ENCODE results near the gene EFCAB11. TPM values are rescaled to one million over a fixed set of nuclear protein-coding genes. Genes with fewer than 3 reads are reported as not detected.

EFCAB11 gene
- total and polyA plus RNA-seq, 9 of the 15 experiments (the other 6 are each of a cell fraction or from before 2014, with no cell fraction given): 13.4 to 37.9 (median 17.4) TPM

DNA sequence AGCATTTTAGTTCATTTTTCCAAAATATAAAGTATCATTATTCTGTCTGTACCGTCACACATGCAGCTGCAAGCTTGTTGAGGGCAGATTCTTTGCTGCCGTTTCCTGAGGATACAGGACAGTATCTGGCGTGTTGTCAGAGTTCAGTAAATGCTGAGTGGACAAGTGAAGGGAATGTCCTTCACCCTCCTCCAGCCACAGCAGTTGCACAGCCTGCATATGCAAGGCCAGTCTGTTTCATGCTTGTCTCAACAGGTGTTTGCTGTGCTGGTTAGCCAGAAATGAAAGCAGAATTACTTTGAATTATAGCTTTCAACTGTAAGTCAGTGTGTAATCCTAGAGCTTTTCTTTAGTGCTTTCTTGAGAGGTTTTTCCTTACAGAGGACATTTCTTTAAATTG lies 37.7 kb upstream of the EFCAB11 start (continued):
- TF ChIP-seq, protein P1, sequence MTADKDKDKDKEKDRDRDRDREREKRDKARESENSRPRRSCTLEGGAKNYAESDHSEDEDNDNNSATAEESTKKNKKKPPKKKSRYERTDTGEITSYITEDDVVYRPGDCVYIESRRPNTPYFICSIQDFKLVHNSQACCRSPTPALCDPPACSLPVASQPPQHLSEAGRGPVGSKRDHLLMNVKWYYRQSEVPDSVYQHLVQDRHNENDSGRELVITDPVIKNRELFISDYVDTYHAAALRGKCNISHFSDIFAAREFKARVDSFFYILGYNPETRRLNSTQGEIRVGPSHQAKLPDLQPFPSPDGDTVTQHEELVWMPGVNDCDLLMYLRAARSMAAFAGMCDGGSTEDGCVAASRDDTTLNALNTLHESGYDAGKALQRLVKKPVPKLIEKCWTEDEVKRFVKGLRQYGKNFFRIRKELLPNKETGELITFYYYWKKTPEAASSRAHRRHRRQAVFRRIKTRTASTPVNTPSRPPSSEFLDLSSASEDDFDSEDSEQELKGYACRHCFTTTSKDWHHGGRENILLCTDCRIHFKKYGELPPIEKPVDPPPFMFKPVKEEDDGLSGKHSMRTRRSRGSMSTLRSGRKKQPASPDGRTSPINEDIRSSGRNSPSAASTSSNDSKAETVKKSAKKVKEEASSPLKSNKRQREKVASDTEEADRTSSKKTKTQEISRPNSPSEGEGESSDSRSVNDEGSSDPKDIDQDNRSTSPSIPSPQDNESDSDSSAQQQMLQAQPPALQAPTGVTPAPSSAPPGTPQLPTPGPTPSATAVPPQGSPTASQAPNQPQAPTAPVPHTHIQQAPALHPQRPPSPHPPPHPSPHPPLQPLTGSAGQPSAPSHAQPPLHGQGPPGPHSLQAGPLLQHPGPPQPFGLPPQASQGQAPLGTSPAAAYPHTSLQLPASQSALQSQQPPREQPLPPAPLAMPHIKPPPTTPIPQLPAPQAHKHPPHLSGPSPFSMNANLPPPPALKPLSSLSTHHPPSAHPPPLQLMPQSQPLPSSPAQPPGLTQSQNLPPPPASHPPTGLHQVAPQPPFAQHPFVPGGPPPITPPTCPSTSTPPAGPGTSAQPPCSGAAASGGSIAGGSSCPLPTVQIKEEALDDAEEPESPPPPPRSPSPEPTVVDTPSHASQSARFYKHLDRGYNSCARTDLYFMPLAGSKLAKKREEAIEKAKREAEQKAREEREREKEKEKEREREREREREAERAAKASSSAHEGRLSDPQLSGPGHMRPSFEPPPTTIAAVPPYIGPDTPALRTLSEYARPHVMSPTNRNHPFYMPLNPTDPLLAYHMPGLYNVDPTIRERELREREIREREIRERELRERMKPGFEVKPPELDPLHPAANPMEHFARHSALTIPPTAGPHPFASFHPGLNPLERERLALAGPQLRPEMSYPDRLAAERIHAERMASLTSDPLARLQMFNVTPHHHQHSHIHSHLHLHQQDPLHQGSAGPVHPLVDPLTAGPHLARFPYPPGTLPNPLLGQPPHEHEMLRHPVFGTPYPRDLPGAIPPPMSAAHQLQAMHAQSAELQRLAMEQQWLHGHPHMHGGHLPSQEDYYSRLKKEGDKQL (CRISPR knock-in tag; IDR thresholded peaks at IDR 0.05; ENCODE audit: borderline replicate concordance): no peak
- TF ChIP-seq, protein P2, sequence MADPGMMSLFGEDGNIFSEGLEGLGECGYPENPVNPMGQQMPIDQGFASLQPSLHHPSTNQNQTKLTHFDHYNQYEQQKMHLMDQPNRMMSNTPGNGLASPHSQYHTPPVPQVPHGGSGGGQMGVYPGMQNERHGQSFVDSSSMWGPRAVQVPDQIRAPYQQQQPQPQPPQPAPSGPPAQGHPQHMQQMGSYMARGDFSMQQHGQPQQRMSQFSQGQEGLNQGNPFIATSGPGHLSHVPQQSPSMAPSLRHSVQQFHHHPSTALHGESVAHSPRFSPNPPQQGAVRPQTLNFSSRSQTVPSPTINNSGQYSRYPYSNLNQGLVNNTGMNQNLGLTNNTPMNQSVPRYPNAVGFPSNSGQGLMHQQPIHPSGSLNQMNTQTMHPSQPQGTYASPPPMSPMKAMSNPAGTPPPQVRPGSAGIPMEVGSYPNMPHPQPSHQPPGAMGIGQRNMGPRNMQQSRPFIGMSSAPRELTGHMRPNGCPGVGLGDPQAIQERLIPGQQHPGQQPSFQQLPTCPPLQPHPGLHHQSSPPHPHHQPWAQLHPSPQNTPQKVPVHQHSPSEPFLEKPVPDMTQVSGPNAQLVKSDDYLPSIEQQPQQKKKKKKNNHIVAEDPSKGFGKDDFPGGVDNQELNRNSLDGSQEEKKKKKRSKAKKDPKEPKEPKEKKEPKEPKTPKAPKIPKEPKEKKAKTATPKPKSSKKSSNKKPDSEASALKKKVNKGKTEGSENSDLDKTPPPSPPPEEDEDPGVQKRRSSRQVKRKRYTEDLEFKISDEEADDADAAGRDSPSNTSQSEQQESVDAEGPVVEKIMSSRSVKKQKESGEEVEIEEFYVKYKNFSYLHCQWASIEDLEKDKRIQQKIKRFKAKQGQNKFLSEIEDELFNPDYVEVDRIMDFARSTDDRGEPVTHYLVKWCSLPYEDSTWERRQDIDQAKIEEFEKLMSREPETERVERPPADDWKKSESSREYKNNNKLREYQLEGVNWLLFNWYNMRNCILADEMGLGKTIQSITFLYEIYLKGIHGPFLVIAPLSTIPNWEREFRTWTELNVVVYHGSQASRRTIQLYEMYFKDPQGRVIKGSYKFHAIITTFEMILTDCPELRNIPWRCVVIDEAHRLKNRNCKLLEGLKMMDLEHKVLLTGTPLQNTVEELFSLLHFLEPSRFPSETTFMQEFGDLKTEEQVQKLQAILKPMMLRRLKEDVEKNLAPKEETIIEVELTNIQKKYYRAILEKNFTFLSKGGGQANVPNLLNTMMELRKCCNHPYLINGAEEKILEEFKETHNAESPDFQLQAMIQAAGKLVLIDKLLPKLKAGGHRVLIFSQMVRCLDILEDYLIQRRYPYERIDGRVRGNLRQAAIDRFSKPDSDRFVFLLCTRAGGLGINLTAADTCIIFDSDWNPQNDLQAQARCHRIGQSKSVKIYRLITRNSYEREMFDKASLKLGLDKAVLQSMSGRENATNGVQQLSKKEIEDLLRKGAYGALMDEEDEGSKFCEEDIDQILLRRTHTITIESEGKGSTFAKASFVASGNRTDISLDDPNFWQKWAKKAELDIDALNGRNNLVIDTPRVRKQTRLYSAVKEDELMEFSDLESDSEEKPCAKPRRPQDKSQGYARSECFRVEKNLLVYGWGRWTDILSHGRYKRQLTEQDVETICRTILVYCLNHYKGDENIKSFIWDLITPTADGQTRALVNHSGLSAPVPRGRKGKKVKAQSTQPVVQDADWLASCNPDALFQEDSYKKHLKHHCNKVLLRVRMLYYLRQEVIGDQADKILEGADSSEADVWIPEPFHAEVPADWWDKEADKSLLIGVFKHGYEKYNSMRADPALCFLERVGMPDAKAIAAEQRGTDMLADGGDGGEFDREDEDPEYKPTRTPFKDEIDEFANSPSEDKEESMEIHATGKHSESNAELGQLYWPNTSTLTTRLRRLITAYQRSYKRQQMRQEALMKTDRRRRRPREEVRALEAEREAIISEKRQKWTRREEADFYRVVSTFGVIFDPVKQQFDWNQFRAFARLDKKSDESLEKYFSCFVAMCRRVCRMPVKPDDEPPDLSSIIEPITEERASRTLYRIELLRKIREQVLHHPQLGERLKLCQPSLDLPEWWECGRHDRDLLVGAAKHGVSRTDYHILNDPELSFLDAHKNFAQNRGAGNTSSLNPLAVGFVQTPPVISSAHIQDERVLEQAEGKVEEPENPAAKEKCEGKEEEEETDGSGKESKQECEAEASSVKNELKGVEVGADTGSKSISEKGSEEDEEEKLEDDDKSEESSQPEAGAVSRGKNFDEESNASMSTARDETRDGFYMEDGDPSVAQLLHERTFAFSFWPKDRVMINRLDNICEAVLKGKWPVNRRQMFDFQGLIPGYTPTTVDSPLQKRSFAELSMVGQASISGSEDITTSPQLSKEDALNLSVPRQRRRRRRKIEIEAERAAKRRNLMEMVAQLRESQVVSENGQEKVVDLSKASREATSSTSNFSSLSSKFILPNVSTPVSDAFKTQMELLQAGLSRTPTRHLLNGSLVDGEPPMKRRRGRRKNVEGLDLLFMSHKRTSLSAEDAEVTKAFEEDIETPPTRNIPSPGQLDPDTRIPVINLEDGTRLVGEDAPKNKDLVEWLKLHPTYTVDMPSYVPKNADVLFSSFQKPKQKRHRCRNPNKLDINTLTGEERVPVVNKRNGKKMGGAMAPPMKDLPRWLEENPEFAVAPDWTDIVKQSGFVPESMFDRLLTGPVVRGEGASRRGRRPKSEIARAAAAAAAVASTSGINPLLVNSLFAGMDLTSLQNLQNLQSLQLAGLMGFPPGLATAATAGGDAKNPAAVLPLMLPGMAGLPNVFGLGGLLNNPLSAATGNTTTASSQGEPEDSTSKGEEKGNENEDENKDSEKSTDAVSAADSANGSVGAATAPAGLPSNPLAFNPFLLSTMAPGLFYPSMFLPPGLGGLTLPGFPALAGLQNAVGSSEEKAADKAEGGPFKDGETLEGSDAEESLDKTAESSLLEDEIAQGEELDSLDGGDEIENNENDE (IDR thresholded peaks at IDR 0.05; ENCODE audit: low read depth, low read length): no peak
- no peak for TF ChIP-seq GABPB2 (CRISPR knock-in tag; conservative IDR thresholded peaks at IDR 0.05)
- TF ChIP-seq ZNF586 (CRISPR knock-in tag; conservative IDR thresholded peaks at IDR 0.05): no peak
- TF ChIP-seq PHF20 (IDR thresholded peaks at IDR 0.05; ENCODE audit: partially characterized antibody): no peak
- no peak for TF ChIP-seq RFX1 (IDR thresholded peaks at IDR 0.05)
- TF ChIP-seq, protein P3, sequence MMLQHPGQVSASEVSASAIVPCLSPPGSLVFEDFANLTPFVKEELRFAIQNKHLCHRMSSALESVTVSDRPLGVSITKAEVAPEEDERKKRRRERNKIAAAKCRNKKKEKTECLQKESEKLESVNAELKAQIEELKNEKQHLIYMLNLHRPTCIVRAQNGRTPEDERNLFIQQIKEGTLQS (IDR thresholded peaks at IDR 0.05): no peak
- TF ChIP-seq, protein P3 (CRISPR knock-in tag; conservative IDR thresholded peaks at IDR 0.05): no peak
